A172 (cell line): ENCODE measurements around the gene CRYM. TPM values are rescaled to one million over a fixed set of nuclear protein-coding genes. Genes with fewer than 3 reads are reported as not detected.
"Not testable (repeated sequence)": the region's sequence is repeated elsewhere in the genome, so short reads cannot be mapped to it uniquely, and the experiment has no call there.

ENCODE experiments used
- DNase-seq: peaks from one replicate; pipeline ENCODE4 v3.0.0-alpha.2; 2015; ENCODE audit warnings: low spot score
- total RNA-seq: library from RNA; depleted of rRNA; stranded (reverse); fragments of >200 nt; shearing (Covaris generic); gene quantifications from 2 replicates; pipeline ENCODE4 v1.2.3, GENCODE V29; 2014; rRNA removed

The CRYM gene
- 0.67 and 0.78 TPM in 2 replicates for total RNA-seq

DNA sequence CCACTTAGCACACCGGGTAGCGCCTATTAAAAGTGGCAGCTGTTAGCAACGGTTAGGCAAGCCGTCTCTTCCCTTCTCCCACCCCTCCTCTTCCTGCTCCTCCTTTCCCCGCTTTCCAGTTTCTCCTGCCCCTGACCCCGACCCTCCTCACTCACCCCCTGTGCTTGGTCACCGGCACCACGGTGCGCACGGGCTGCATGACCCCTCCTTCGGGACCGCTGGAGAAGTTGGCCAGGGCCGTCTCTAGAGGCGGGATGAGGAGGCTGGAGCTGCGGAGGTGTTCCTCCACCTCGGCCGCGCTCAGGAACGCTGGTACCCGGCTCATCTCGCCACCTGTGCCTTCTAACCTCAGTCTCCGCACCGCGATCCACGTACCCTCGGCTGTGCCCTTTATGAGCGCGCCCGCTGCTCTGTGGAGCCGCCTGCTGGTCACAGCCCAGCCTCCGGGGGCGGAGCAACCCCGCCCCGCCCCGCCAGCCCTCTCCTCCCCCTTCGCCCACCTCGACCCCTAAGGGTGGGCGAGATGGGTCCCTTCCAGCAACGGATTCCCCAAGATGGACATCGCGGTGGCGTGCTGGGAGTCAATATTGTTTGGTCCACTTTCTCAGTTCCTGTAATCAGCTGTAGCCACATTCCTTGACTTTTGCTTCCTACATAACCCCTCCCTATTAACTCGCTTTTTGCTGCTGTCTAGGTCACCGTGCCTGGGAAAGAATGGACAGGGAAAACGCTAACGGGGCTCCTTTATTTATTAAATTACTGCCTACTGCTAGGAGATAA, at the start of gene CRYM:
Gene CRYM (minus strand): TSS at position 364 of the 780 bp plus-strand sequence. CDS start 39 bp downstream, at position 325.
- DNase-seq, result peak; percentile 40

DNA sequence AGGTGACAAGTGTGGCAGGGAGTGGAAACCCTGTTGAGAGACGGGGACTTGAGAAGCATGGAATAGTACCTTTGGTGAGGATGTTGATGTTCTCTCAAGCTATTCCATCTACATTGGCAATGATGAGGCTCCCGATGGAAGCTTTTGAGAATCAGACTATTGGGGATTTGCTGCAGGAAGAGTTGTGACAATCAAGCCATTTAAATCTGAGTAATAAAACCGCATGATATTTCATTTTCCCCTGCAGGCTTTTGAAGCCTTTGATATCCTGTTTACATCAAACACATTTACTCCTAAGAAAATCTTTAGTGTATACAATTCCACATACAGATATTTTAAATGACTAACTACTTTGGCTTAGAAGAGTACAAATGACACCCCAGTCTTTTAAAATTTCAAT, 49.0 kb upstream of the CRYM start:
- no peak for DNase-seq

DNA sequence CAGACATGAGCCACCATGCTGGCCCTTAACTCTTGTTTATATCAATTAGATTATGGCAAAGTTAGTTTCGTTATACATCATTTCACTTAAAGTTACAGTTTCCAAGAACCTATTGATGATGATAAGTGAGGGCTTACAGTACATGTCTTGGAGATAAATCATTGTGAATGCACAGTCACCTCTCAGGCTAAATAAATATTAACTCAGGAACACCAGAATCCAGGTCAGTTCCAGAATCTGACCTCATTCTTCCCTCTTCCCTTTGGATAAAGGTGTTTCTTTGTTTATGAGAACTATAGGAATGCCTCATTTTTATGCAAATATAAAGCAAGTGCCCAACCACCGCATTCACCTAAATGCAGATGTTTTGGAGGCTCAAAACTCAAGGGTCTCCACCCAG, 48.4 kb upstream of the CRYM start:
- no peak for DNase-seq

DNA sequence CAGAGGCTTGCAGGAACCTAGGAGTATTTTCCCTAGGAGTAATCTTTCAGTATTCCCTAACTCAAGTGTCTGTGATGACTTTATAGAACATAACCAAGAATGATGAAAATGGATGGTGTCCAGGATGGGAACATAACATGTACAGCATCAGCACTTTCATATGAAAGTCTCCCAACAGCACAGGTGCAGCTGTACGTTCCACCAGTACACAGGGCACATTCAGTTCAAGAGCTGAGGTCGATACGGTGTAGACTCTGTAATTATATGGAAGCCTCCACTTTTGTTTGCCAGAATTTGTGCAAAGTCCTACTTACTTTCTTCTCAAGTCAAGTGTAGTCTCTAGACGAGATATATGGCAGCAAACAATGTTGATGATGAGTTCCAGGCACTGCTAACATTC, 46.2 kb upstream of the CRYM start:
- DNase-seq, result no peak

DNA sequence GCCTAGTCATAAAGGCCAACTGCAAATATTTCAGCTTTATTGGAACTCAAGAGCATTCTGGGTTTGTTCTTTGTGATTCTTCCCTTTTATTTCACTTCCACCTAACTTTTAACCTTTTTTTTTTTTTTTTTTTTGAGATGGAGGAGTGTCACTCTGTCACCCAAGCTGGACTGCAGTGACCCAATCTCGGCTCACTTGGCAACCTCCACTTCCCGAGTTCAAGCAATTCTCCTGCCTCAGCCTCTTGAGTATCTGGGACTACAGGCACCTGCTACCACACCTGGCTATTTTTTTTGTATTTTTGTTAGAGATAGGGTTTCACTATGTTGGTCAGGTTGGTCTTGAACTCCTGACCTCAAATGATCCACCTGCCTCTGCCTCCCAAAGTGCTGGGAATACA, 44.2 kb upstream of the CRYM start:
- not testable (repeated sequence) for DNase-seq

DNA sequence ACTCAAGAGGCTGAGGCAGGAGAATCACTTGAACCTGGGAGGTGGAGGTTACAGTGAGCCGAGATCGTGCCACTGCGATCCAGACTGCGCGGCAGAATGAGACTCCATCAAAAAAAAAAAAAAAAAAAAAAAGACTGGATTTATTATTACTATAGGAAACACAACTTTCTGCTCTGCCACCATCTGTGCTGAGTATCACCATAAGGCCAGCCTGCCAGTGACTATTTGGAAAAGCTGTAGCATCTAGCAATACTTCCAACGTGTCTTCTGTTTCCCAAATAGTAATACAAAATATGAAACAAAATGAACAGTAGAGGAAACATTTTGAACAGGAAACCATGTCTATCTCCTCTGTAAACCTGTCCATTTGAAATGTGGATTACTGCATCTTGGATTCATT, 43.6 kb upstream of the CRYM start:
- DNase-seq, result no peak

DNA sequence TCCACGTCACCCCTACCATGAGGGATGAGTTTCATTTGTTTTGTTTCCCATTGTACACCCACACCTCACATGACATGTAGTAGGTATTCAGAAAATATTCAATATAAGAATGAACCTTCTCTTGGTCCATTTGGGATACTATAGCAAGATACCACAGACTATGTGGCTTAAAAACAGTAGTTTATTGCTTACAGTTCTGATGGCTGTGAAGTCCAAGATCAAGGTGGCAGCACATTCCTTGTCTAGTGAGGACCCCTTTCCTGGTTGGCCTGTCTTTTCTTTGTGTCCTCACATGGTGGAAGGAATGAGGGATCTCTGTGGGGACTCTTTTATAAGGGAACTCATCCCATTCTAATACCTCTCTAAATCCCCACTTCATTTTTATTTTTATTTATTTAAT, 36.2 kb upstream of the CRYM start:
- DNase-seq, result no peak

DNA sequence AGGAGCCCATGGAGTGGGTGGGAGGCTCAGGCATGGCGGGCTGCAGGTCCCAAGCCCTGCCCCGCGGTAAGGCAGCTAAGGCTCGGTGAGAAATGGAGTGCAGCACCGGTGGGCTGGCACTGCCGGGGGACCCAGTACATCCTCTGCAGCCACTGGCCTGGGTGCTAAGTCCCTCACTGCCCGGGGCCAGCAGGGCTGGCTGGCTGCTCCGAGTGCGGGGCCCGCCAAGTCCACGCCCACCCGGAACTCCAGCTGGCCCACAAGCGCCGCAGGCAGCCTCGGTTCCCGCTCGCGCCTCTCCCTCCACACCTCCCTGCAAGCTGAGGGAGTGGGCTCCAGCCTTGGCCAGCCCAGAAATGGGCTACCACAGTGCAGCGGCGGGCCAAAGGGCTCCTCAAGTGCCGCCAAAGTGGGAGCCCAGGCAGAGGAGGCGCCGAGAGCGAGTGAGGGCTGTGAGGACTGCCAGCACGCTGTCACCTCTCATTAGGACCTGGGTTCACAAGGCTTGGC, 34.8 kb upstream of the CRYM start:
- not testable (repeated sequence) for DNase-seq

DNA sequence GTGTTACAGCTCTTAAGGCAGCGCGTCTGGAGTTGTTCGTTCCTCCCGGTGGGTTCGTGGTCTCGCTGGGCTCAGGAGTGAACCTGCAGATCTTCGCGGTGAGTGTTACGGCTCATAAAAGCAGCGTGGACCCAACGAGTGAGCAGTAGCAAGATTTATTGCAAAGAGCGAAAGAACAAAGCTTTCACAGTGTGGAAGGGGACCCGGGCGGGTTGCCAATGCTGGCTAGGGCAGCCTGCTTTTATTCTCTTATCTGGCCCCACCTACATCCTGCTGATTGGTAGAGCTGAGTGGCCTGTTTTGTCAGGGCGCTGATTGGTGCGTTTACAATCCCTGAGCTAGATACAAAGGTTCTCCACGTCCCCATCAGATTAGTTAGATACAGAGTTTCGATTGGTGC, 34.0 kb upstream of the CRYM start:
- not testable (repeated sequence) for DNase-seq

DNA sequence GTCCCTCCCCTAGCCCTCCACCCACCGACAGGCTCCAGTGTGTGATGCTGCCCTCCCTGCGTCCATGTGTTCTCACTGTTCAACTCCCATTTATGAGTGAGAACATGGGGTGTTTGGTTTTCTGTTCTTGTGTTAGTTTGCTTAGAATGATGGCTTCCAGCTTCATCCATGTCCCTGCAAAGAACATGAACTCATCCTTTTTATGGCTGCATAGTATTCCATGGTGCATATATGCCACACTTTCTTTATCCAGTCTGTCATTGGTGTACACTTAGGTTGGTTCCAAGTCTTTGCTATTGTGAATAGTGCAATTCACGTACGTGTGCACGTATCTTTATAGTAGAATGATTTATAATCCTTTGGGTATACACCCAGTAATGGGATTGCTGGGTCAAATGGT, 28.6 kb upstream of the CRYM start:
- DNase-seq, result not testable (repeated sequence)

DNA sequence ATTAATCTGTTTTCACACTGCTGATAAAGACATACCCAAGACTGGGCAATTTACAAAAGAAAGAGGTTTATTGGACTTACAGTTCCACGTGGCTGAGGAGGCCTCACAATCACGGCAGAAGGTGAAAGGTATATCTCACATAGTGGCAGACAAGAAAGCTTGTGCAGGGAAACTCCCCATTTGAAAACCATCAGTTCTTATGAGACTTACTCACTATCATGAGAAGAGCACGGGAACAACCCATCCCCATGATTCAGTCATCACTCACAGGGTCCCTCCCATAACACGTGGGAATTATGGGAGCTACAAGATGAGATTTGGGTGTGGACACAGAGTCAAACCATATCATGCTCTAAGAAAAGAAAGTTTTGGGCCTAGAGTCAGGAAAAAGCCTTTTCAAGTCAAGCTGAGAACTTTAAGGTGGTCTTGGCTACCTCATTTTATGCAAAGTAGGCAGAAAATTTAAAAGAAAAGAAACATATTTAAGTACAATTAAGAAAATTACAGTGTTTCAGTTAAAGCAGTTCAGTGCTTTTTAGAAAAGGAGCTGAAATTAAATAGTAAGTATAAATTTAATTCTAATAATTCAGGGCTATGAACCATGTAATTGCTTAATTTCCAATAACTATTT, 24.9 kb upstream of the CRYM start:
- peak; percentile 93 for DNase-seq

DNA sequence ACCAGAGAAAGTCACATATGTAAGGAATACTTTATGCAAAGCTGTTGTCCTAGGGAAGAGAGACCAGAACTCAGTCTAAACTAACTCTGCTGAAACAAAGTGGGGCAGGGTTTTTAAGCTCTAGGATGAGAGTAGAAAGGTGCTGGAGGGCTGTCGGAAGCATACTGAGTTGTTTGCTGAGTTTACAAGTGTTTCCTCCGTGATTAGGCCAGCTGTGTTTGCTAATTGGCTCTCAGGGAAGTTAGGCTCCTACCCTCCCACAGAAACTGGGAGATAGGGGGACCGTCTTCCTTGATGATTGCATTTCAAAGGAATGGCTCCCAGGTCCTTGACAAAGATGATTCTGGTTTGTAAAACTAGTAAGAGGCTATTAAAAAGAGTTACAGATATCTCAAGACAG, 24.4 kb upstream of the CRYM start:
- DNase-seq, result peak; percentile 31

DNA sequence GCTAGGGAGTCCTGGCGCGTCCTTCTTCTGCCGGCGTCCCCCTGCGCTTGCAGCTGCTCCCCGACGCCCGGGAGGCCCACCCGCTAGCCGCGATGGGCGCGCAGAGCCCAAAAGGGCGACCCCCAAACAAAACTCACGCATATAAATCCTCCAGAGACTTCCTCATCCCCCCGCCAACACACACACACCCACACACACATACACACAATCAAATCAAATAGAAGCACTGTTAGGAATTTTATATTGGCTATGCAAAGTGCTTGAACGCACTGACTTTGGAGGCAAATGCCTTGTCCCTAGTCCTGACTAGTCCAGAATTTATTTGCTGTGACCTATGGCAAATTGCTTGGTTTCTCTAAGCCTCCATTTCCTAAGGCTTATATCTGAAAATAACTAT, 23.8 kb upstream of the CRYM start:
- no peak for DNase-seq

DNA sequence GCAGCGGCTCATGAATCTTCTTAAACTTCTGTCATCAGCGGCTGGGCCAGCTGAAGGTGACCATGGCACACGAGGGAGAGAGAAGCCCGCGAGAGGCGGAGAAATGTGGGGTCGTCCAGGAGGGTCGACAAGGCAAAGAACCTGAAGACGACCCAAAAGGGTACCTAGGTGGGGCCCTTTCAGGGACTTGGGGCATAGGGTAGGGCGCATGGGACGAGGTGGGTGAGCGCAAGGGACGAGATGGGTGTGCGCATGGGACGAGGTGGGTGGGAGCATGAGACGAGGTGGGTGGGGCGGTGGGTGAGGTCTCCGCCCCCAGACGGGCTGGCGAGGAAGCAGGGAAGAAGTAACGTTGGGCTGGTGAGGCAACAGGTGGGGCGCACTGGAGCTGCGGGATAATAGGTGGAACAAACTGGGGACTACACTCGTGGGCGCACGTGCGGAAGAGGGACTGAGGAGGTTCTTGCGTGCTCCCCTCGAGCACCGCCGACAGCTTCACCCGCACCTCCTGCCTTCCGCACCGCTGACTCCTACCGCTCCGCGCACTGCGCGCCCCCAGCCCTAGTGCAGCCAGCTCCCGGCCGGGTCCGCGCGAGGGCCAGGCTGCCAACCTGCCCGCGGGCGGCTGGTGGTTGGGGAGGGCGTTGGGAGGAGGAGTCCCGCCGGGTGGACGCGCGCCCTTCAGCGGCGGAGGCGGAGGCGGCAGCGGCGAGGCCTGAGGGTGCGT, 23.2 kb upstream of the CRYM start:
- peak; percentile 83 for DNase-seq

DNA sequence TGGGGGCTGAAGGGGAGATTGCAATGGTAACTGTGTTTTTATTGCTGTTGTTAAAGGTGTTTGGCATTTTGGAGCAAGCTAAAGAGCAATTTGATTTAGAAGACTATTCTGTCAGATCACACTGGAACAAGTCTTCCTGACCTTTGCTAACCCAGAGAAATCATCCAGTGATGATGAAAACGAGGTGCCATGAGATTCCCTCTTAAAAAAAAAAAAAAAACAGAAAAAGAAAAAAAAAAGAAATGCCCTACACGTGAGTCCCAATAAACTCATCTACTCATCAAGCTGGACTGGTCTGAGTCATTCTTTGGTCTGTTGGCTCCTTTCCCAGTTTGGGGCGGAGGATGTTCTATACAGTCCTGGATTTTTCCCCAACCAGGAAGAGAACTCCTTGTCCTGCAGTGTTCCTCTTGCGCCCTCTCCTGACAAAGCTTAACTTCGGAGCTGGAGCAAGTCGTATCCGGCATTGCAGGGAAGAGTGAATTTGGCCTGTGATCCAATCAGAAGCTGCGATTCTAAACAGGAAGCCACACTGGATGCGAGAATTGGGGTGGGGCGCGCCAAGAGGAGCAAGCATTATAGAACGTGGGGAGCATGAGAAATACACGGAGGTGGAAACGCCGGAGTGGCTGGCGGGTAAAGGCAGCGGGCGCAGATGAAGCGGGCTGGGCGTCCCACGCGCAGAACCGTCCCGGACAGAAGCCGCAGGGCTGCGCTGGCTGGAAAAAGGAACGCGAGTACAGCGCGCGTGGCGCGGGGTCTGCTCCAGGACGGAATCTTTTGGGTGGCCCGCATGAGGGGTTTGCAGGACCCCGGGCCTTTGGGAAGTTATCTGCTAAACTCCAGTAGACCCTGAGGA, 22.4 kb upstream of the CRYM start:
- DNase-seq, result peak; percentile 100

DNA sequence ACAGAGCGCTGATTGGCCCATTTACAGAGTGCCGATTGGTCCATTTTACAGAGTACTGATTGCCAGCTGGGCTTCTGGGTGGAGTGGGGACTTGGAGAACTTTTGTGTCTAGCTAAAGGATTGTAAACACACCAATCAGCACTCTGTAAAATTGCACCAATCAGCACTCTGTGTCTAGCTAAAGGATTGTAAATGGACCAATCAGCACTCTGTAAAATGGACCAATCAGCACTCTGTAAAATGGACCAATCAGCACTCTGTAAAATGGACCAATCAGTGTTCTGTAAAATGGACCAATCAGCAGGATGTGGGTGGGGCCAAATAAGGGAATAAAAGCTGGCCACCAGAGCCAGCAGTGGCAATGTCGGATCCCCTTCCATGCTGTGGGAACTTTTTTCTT, 11.7 kb upstream of the CRYM start:
- not testable (repeated sequence) for DNase-seq

DNA sequence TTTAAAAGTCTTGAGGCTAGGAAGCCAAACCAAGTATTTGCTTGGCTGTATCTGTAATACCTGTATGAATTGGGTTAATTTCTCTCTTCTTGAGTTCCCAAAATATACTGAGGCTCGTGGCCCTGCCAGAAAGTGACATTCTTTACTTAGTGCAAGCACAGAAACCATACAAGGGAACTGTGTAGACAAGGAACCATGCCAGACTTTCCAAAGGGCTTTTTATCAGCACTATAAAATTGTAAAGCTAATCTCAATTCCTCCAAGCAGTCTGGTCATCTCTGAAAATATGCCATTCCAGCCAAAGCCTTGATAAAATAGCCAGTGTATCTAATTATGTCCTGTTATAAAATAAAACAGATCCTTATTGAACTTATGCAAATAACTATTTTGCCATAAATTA, 7.2 kb upstream of the CRYM start:
- no peak for DNase-seq

DNA sequence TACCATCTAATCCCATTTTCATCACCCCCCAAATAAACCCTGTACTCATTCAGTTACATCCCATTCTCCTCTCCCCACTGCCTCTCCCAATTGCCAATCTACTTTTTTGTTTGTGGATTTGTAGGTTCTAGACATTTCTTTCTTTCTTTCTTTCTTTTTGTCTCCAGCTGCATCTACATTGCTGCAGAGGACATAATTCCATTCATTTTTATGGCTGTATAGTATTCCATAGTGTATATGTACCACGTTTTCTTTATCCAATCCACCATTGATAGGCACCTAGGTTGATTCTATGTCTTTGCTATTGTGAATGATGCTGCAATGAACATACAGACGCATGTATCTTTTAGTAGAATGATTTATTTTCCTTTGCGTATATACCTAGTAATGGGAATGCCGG, 6.3 kb upstream of the CRYM start:
- no peak for DNase-seq

DNA sequence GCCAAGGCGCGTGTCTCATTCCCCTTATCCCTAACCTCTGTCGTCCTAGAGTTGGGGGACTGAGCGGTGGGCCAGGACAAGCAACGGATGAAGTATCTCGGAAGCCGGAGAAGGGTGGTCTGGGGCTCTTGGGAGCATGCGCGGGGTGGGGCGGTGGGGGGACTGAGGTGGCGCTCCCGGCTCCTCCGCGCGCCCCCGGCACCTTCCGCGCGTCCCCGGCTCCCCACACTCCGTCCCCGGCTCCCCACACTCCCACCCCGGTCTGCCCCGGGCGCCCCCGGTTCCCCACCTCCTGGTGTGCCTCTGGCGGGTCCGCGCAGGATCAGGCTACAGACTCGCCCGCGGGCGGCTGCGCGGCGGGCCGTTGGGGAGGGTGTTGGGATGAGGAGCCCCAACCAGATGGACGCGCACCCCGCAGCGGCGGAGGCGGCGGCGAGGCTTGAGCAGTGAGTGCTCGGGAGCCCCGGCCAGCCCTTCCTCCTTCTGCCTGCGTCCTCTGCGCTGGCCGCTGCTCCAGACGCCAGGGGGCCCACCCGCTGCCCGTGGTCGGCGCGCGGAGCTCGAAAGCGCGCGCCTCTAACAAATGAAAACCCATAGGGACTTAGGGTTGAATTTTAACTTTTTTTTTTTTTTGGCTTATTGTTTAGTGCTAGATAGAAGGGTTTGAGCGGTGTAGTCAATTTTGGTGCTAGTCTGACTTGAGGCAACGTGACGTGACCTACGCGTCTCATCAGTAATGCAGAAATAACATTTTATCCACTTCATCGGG, 5.6 kb upstream of the CRYM start:
- no peak for DNase-seq

DNA sequence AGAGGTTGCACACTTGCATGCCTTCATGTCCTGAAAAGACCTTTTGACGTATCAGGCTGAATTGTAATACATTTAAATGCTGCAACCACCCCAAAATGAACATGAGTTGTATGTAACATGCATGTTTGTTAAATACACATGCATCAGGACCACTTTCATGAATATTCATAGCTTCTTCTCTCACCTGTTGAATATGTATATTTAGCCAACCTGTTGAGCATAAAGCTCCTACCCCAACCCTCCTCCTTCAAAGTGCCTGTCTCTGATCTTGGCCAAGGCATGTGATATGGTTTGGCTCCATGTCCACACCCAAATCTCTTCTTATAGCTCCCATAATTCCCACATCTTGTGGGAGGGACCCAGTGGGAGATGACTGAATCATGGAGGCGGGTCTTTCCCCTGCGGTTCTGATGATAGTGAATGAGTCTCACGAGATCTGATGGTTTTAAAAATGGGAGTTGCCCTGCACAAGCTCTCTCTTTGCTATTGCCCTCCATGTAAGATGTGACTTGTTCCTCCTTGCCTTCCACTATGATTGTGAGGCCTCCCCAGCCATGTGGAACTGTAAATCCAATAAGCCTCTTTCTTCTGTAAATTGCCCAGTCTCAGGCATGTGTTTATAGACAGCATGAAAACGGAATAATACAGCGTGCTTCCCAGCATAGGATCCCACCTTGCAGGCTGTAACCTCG, 3.8 kb upstream of the CRYM start:
- no peak for DNase-seq
